WTC11 (cell line): Measurements from ENCODE around the gene P4HTM.

Experiments used
- ATF2 ChIP-seq: sonication (generic); formaldehyde crosslinking; IDR thresholded peaks from 2 replicates; pipeline ENCODE4 v1.8.1; 2022; ENCODE audit warnings: low read depth, missing genetic modification reagents, borderline replicate concordance
- CTCF ChIP-seq: fragments of 200-600 bp; IDR thresholded peaks from 2 replicates; pipeline ENCODE4 v1.8.0; 2022; ENCODE audit warnings: antibody characterized with exemption
- GABPB1 ChIP-seq: sonication (generic); formaldehyde crosslinking; IDR thresholded peaks from 2 replicates; pipeline ENCODE4 v1.8.1; 2023; ENCODE audit warnings: mild to moderate bottlenecking, missing genetic modification reagents
- HMGXB4 ChIP-seq: sonication (generic); formaldehyde crosslinking; IDR thresholded peaks from 2 replicates; pipeline ENCODE4 v1.8.1; 2023; ENCODE audit warnings: mild to moderate bottlenecking, moderate library complexity, missing genetic modification reagents
- MAX ChIP-seq: sonication (generic); formaldehyde crosslinking; IDR thresholded peaks from 2 replicates; pipeline ENCODE4 v1.8.0; 2022; ENCODE audit warnings: mild to moderate bottlenecking, missing genetic modification reagents
- NFYB ChIP-seq: sonication (generic); formaldehyde crosslinking; conservative IDR thresholded peaks from 2 replicates; pipeline ENCODE4 v1.8.0; 2022; ENCODE audit warnings: low read depth, missing genetic modification reagents
- NR3C1 ChIP-seq: sonication (generic); formaldehyde crosslinking; conservative IDR thresholded peaks from 2 replicates; pipeline ENCODE4 v1.8.1; 2023; ENCODE audit warnings: low read depth, mild to moderate bottlenecking, missing genetic modification reagents
- RELA ChIP-seq: sonication (generic); formaldehyde crosslinking; IDR thresholded peaks from 2 replicates; pipeline ENCODE4 v1.8.1; 2022; ENCODE audit warnings: missing genetic modification reagents, mild to moderate bottlenecking, borderline replicate concordance
- TEAD4 ChIP-seq: sonication (generic); formaldehyde crosslinking; IDR thresholded peaks from 2 replicates; pipeline ENCODE4 v1.8.0; 2022; ENCODE audit warnings: mild to moderate bottlenecking, missing genetic modification reagents
- USF1 ChIP-seq: sonication (generic); formaldehyde crosslinking; IDR thresholded peaks from 2 replicates; pipeline ENCODE4 v1.8.0; 2022; ENCODE audit warnings: mild to moderate bottlenecking, missing genetic modification reagents
- USF2 ChIP-seq: sonication (generic); formaldehyde crosslinking; IDR thresholded peaks from 2 replicates; pipeline ENCODE4 v1.8.1; 2023; ENCODE audit warnings: mild to moderate bottlenecking, missing genetic modification reagents, moderate library complexity

- TF ChIP-seq CTCF (no peak), NR3C1 (CRISPR knock-in tag) (no peak), USF1 (CRISPR knock-in tag) (no peak), HMGXB4 (CRISPR knock-in tag) (no peak), GABPB1 (no peak), USF2 (CRISPR knock-in tag) (no peak), ATF2 (no peak), RELA (no peak), TEAD4 (CRISPR knock-in tag) (no peak), NFYB (CRISPR knock-in tag) (no peak), MAX (CRISPR knock-in tag) (no peak)
Observed at GRCh38 chr3:49023775-49024174, 33.7 kb downstream of the P4HTM start.
